Adrenal gland (tissue), 12 donors: ENCODE measurements around the gene ZNF215. TPM values are rescaled to one million over a fixed set of nuclear protein-coding genes. Genes with fewer than 3 reads are reported as not detected.

Source experiments
- DNase-seq, 7 donors: peaks; one replicate each; pipeline ENCODE4 v3.0.0-alpha.2; 2019 to 2020
- H3K27ac ChIP-seq, 5 donors: fragments of 200-600 bp; sonication (generic) in 4 of 5; 1 replicate in 3 of 5; 2 replicates in 2 of 5; pipeline versions ENCODE4 v1.5.1 to v1.8.0; 2016 to 2020; ENCODE audit warnings: mild to moderate bottlenecking in 1 of 5
- H3K27me3 ChIP-seq: fragments of 200-600 bp; 2 replicates; pipeline ENCODE4 v1.8.0; 2021
- H3K36me3 ChIP-seq, 2 donors: fragments of 200-600 bp; replicated peaks in 1 of 2; 1 replicate in 1 of 2; 2 replicates in 1 of 2; pipeline versions ENCODE4 v1.5.1 to v1.8.0; 2018 to 2022
- H3K4me1 ChIP-seq, 2 donors: fragments of 200-600 bp; replicated peaks in 1 of 2; 1 replicate in 1 of 2; 2 replicates in 1 of 2; pipeline versions ENCODE4 v1.5.1 to v1.8.0; 2018 to 2021
- H3K4me3 ChIP-seq, 4 donors: fragments of 200-600 bp; sonication (generic) in 3 of 4; one replicate each; pipeline ENCODE4 v1.5.1; 2016 to 2018
- H3K9me3 ChIP-seq, 3 donors: fragments of 200-600 bp; sonication (generic) in 1 of 3; replicated peaks in 1 of 3; 1 replicate in 2 of 3; 2 replicates in 1 of 3; pipeline versions ENCODE4 v1.5.1 to v1.8.0; 2016 to 2021
- CTCF ChIP-seq, 6 experiments: fragments of 450-650 bp in 4 of 6; fragments of 200-600 bp in 2 of 6; sonication (generic) in 1 of 6; IDR thresholded peaks; 1 replicate in 5 of 6; 2 replicates in 1 of 6; pipeline versions ENCODE4 v1.5.1 to v1.8.0; 2016 to 2021; ENCODE audit warnings: antibody characterized with exemption in 6 of 6, mild to moderate bottlenecking in 2 of 6, moderate library complexity in 1 of 6
- POLR2A ChIP-seq, 2 donors: fragments of 450-650 bp; IDR thresholded peaks; one replicate each; pipeline ENCODE4 v1.6.1; 2017; ENCODE audit warnings: antibody characterized with exemption in 2 of 2, mild to moderate bottlenecking in 2 of 2, moderate library complexity in 1 of 2
- WGBS, 4 donors: extraction: QIAGEN DNeasy Blood & Tissue Kit in 2 of 4; methylation state at CpG; one replicate each; pipeline versions ENCODE4 v1.1.5 to v1.1.7; 2013 to 2017; 5-methylcytosine and 5-hydroxymethylcytosine counted together
- intact Hi-C, 2 donors: fragments of 100-400 bp; cut with DNase I; formaldehyde crosslinking; loops; one replicate each; pipeline versions ENCODE4 v1.14.1 to v1.15.0; 2022 to 2023
- polyA plus RNA-seq, 3 donors: library from polyadenylated mRNA; stranded (reverse); fragments of 200-250 nt in 2 of 3; fragments of 350-450 nt in 1 of 3; fragmentation: Illumina TruSeq in 1 of 3; extraction: RNeasy Lipid Tissue Mini Kit (QIAGEN cat#74804) in 1 of 3; gene quantifications; one replicate each; pipeline ENCODE4 v1.2.3, GENCODE V29; 2013 to 2014
- total RNA-seq, 9 donors: library from RNA; depleted of rRNA in 4 of 9; stranded (reverse); fragments of >200 nt in 4 of 9; fragments of 120-200 nt in 1 of 9; fragmentation: NEBNext Ultra II Directional in 1 of 9; extraction: Animal tissue kit (Norgen Biotek cat#: 25700) in 1 of 9; gene quantifications; one replicate each; pipeline versions ENCODE4 v1.1.0 to v1.2.4, GENCODE V29; 2013 to 2023
- donor health status: healthy with polysubstance abuse.
- donor health status: Bipolar disorder and iron deficiency.
- donor health status: DM: yes; HTN: yes; CAD: no.
- donor health status: DM: no; HTN: no; CAD: no.
- donor health status: DM: no; HTN: no; CAD: no.
- donor health status: DM: yes; HTN: yes; CAD: no.

ZNF215 gene
- total and polyA plus RNA-seq, 12 donors = 0.34 to 2.6 (median 1.4) TPM

- intact Hi-C loops = no loop called here
- no peak for DNase-seq
- no peaks in the 10 kb centered on the region for H3K9me3 ChIP-seq
- H3K27me3 ChIP-seq = peaks cover 4% of the 10 kb centered on the region
- no peak for TF ChIP-seq CTCF (IDR thresholded peaks at IDR 0.05)
- no peak for TF ChIP-seq POLR2A (IDR thresholded peaks at IDR 0.05)
- no peak overlapping the region for H3K27ac ChIP-seq
- no peaks in the 10 kb centered on the region for H3K4me1 ChIP-seq
- H3K4me3 ChIP-seq = no peak overlapping the region
- H3K36me3 ChIP-seq = no peaks in the 10 kb centered on the region
- 83 to 96% (median 89%) methylated on average over 1 of the region's 1 CpG for WGBS, 4 donors
Measured at GRCh38 chr11:6889835-6890234, 36.4 kb upstream of the ZNF215 start.

- intact Hi-C loops = no loop called here
- DNase-seq = no peak
- WGBS, 4 donors = 71 to 86% (median 76%) methylated on average over 2 of the region's 2 CpGs
- TF ChIP-seq POLR2A (IDR thresholded peaks at IDR 0.05) = no peak
- no peaks in the 10 kb centered on the region for H3K4me1 ChIP-seq
- no peak within 1 kb of the TSS for H3K4me3 ChIP-seq
- H3K27ac ChIP-seq = no peak within 1 kb of the TSS
- H3K36me3 ChIP-seq = no peaks in the 10 kb centered on the region
- peaks cover 4% of the 10 kb centered on the region for H3K27me3 ChIP-seq
- H3K9me3 ChIP-seq = no peaks in the 10 kb centered on the region
Measured at GRCh38 chr11:6892400-6892799, 33.8 kb upstream of the ZNF215 start, which contains the start of gene OR2D2. TSS of gene OR2D2 (minus strand) at chr11:6892500. CDS start at chr11:6892500, 0 bp downstream.

GRCh38 chr11:6894097-6894496, 32.1 kb upstream of the ZNF215 start:
- Histone ChIP-seq H3K4me1 (no peaks in the 10 kb centered on the region), H3K9me3 (no peaks in the 10 kb centered on the region), H3K27me3 (peaks cover 4% of the 10 kb centered on the region), H3K4me3 (no peak overlapping the region), H3K36me3 (no peaks in the 10 kb centered on the region), H3K27ac (no peak overlapping the region)
- intact Hi-C loops = no loop called here
- no peak for DNase-seq
- TF ChIP-seq CTCF (IDR thresholded peaks at IDR 0.05) (no peak), POLR2A (IDR thresholded peaks at IDR 0.05) (no peak)

GRCh38 chr11:6895010-6895409, 31.2 kb upstream of the ZNF215 start:
- H3K4me3 ChIP-seq = no peak overlapping the region
- H3K36me3 ChIP-seq = no peaks in the 10 kb centered on the region
- TF ChIP-seq CTCF (IDR thresholded peaks at IDR 0.05) (no peak), POLR2A (IDR thresholded peaks at IDR 0.05) (no peak)
- H3K27ac ChIP-seq = no peak overlapping the region
- H3K27me3 ChIP-seq = peaks cover 4% of the 10 kb centered on the region
- no peaks in the 10 kb centered on the region for H3K9me3 ChIP-seq
- intact Hi-C loops = no loop called here
- H3K4me1 ChIP-seq = no peaks in the 10 kb centered on the region
- no peak for DNase-seq

- DNase-seq = no peak
- no peak overlapping the region for H3K4me3 ChIP-seq
- no peaks in the 10 kb centered on the region for H3K36me3 ChIP-seq
- H3K27me3 ChIP-seq = no peaks in the 10 kb centered on the region
- TF ChIP-seq POLR2A (IDR thresholded peaks at IDR 0.05) (no peak), CTCF (IDR thresholded peaks at IDR 0.05) (no peak)
- H3K4me1 ChIP-seq = no peaks in the 10 kb centered on the region
- H3K9me3 ChIP-seq = no peaks in the 10 kb centered on the region
- 48 to 64% (median 58%) methylated on average over 1 of the region's 1 CpG for WGBS, 4 donors
- no peak overlapping the region for H3K27ac ChIP-seq
- intact Hi-C loops = no loop called here
Measured at GRCh38 chr11:6898911-6899310, 27.3 kb upstream of the ZNF215 start.
